Activated CD4-positive, alpha-beta T cell treated with anti-CD3 and anti-CD28 coated beads, Interleukin-2, amount 10 ng/mL, durations not matched to agents 7 days and 5 days (primary cell): ENCODE data around the gene WAPL. TPM values are rescaled to one million over a fixed set of nuclear protein-coding genes. Genes with fewer than 3 reads are reported as not detected.
"Not testable (repeated sequence)": the region's sequence is repeated elsewhere in the genome, so short reads cannot be mapped to it uniquely, and the experiment has no call there.

ENCODE experiments used
- CTCF ChIA-PET: fragments of 350-600 bp; sonication (Branson Sonifier 250); formaldehyde crosslinking; loops from one replicate; lab custom pipeline; 2021; ENCODE audit warnings: antibody characterized with exemption; lab: Charles Lee
- POLR2A ChIA-PET: fragments of 350-600 bp; sonication (Branson Sonifier 250); formaldehyde crosslinking; loops from one replicate; lab custom pipeline; 2021; ENCODE audit warnings: antibody characterized with exemption; lab: Charles Lee
- DNase-seq: peaks from one replicate; pipeline ENCODE4 v3.0.0-alpha.2; 2020
- H3K27ac Mint-ChIP-seq: one replicate; pipeline ENCODE4 v1.8.0; 2021; ENCODE audit warnings: mild to moderate bottlenecking, moderate library complexity, mixed read lengths
- H3K27me3 Mint-ChIP-seq: one replicate; pipeline ENCODE4 v1.8.0; 2021; ENCODE audit warnings: mixed read lengths
- H3K36me3 Mint-ChIP-seq: one replicate; pipeline ENCODE4 v1.8.0; 2021; ENCODE audit warnings: low read depth, mixed read lengths
- H3K4me1 Mint-ChIP-seq: one replicate; pipeline ENCODE4 v1.8.0; 2021; ENCODE audit warnings: mixed read lengths
- H3K4me3 Mint-ChIP-seq: one replicate; pipeline ENCODE4 v1.8.0; 2021; ENCODE audit warnings: mild to moderate bottlenecking, moderate library complexity, mixed read lengths
- H3K9me3 Mint-ChIP-seq: one replicate; pipeline ENCODE4 v1.8.0; 2021; ENCODE audit warnings: mixed read lengths
- total RNA-seq, 2 experiments: library from RNA; stranded (reverse); gene quantifications; one replicate each; pipeline ENCODE4 v1.2.3, GENCODE V29; 2021

The WAPL gene
- total RNA-seq = 10 to 100 TPM; 50.3 to 54.4 TPM

GRCh38 chr10:86521678-86522509 is at the start of gene WAPL:
WAPL (minus strand) TSS chr10:86521792; CDS start chr10:86518069, 3,723 bp downstream.
- Mint-ChIP-seq H3K9me3 (no peaks in the 10 kb centered on the region), H3K27ac (peak within 1 kb of the TSS; percentile 92), H3K36me3 (peaks cover 25% of the 10 kb centered on the region), H3K4me1 (peaks cover 61% of the 10 kb centered on the region), H3K4me3 (peak within 1 kb of the TSS; percentile 89), H3K27me3 (no peaks in the 10 kb centered on the region)
- POLR2A ChIA-PET = no interaction called here
- DNase-seq = peak; percentile 94
- CTCF ChIA-PET = interaction anchor here (0.7 to 1.2 kb wide), 4 partner anchors 23 to 122 kb away, joined by 3 read pairs; no protein-coding TSS in a partner anchor

- peaks cover 2% of the 10 kb centered on the region for H3K27me3 Mint-ChIP-seq
- no peaks in the 10 kb centered on the region for H3K9me3 Mint-ChIP-seq
- H3K4me3 Mint-ChIP-seq = no peak overlapping the region
- CTCF ChIA-PET = no interaction called here
- POLR2A ChIA-PET = no interaction called here
- H3K4me1 Mint-ChIP-seq = no peaks in the 10 kb centered on the region
- no peak for DNase-seq
- H3K27ac Mint-ChIP-seq = no peak overlapping the region
- no peaks in the 10 kb centered on the region for H3K36me3 Mint-ChIP-seq
Observed at GRCh38 chr10:86569335-86569734, 47.7 kb upstream of the WAPL start.

- H3K27ac Mint-ChIP-seq, POLR2A ChIA-PET, H3K4me1 Mint-ChIP-seq, DNase-seq, H3K27me3 Mint-ChIP-seq, H3K36me3 Mint-ChIP-seq, CTCF ChIA-PET, H3K9me3 Mint-ChIP-seq, H3K4me3 Mint-ChIP-seq: not testable (repeated sequence)
Observed at GRCh38 chr10:86566518-86566917, 44.9 kb upstream of the WAPL start.

GRCh38 chr10:86563338-86563737 is 41.7 kb upstream of the WAPL start:
- H3K4me1 Mint-ChIP-seq, DNase-seq, H3K36me3 Mint-ChIP-seq, H3K27me3 Mint-ChIP-seq, POLR2A ChIA-PET, H3K27ac Mint-ChIP-seq, CTCF ChIA-PET, H3K4me3 Mint-ChIP-seq, H3K9me3 Mint-ChIP-seq: not testable (repeated sequence)

- POLR2A ChIA-PET, H3K4me1 Mint-ChIP-seq, H3K4me3 Mint-ChIP-seq, DNase-seq, H3K27me3 Mint-ChIP-seq, H3K36me3 Mint-ChIP-seq, H3K9me3 Mint-ChIP-seq, H3K27ac Mint-ChIP-seq: not testable (repeated sequence)
- CTCF ChIA-PET = interaction anchor here (1.2 kb wide), 1 partner anchor 27 kb away, joined by 4 read pairs; no protein-coding TSS in a partner anchor
Observed at GRCh38 chr10:86558695-86559094, 37.1 kb upstream of the WAPL start.

- no peak overlapping the region for H3K27ac Mint-ChIP-seq
- no peak for DNase-seq
- H3K36me3 Mint-ChIP-seq = no peaks in the 10 kb centered on the region
- no peaks in the 10 kb centered on the region for H3K9me3 Mint-ChIP-seq
- POLR2A ChIA-PET = no interaction called here
- no peak overlapping the region for H3K4me3 Mint-ChIP-seq
- CTCF ChIA-PET = no interaction called here
- H3K27me3 Mint-ChIP-seq = no peaks in the 10 kb centered on the region
- H3K4me1 Mint-ChIP-seq = peaks cover 9% of the 10 kb centered on the region
Observed at GRCh38 chr10:86556933-86557649, 35.5 kb upstream of the WAPL start.

- Mint-ChIP-seq H3K4me1 (peaks cover 9% of the 10 kb centered on the region), H3K36me3 (no peaks in the 10 kb centered on the region), H3K27ac (no peak overlapping the region), H3K27me3 (no peaks in the 10 kb centered on the region), H3K4me3 (no peak overlapping the region), H3K9me3 (no peaks in the 10 kb centered on the region)
- DNase-seq = no peak
- CTCF ChIA-PET = interaction anchor here (1.0 kb wide), 1 partner anchor 9 kb away, joined by 4 read pairs; no protein-coding TSS in a partner anchor
- POLR2A ChIA-PET = no interaction called here
Observed at GRCh38 chr10:86556532-86556931, 34.9 kb upstream of the WAPL start.

GRCh38 chr10:86553639-86554038 is 32.0 kb upstream of the WAPL start:
- POLR2A ChIA-PET = no interaction called here
- no peak for DNase-seq
- peaks cover 9% of the 10 kb centered on the region for H3K4me1 Mint-ChIP-seq
- no peaks in the 10 kb centered on the region for H3K36me3 Mint-ChIP-seq
- H3K4me3 Mint-ChIP-seq = no peak overlapping the region
- peaks cover 2% of the 10 kb centered on the region for H3K27me3 Mint-ChIP-seq
- H3K27ac Mint-ChIP-seq = no peak overlapping the region
- H3K9me3 Mint-ChIP-seq = no peaks in the 10 kb centered on the region
- CTCF ChIA-PET = no interaction called here

GRCh38 chr10:86553213-86553612 is 31.6 kb upstream of the WAPL start:
- ChIA-PET POLR2A (no interaction called here), CTCF (no interaction called here)
- DNase-seq = no peak
- H3K36me3 Mint-ChIP-seq = no peaks in the 10 kb centered on the region
- H3K27me3 Mint-ChIP-seq = peaks cover 2% of the 10 kb centered on the region
- H3K4me1 Mint-ChIP-seq = peaks cover 9% of the 10 kb centered on the region
- no peak overlapping the region for H3K4me3 Mint-ChIP-seq
- H3K9me3 Mint-ChIP-seq = no peaks in the 10 kb centered on the region
- no peak overlapping the region for H3K27ac Mint-ChIP-seq

- ChIA-PET POLR2A (no interaction called here), CTCF (interaction anchor here (0.7 to 2.1 kb wide), 3 partner anchors 9 to 147 kb away, joined by 3 to 7 read pairs (median 4); no protein-coding TSS in a partner anchor)
- Mint-ChIP-seq H3K9me3 (peaks cover 3% of the 10 kb centered on the region), H3K36me3 (no peaks in the 10 kb centered on the region), H3K27ac (no peak overlapping the region), H3K4me1 (no peaks in the 10 kb centered on the region), H3K4me3 (no peak overlapping the region), H3K27me3 (peaks cover 2% of the 10 kb centered on the region)
- DNase-seq = no peak
Observed at GRCh38 chr10:86547296-86547695, 25.7 kb upstream of the WAPL start.

- no peak overlapping the region for H3K4me3 Mint-ChIP-seq
- ChIA-PET CTCF (interaction anchor here (0.6 kb wide), 1 partner anchor 1708 kb away, joined by 3 read pairs; no protein-coding TSS in a partner anchor), POLR2A (no interaction called here)
- no peak overlapping the region for H3K27ac Mint-ChIP-seq
- peaks cover under 1% of the 10 kb centered on the region for H3K4me1 Mint-ChIP-seq
- H3K27me3 Mint-ChIP-seq = no peaks in the 10 kb centered on the region
- peaks cover 3% of the 10 kb centered on the region for H3K9me3 Mint-ChIP-seq
- H3K36me3 Mint-ChIP-seq = no peaks in the 10 kb centered on the region
- no peak for DNase-seq
Observed at GRCh38 chr10:86545101-86545500, 23.5 kb upstream of the WAPL start.

GRCh38 chr10:86540016-86540415 is 18.4 kb upstream of the WAPL start:
- H3K9me3 Mint-ChIP-seq = peaks cover 2% of the 10 kb centered on the region
- no peak overlapping the region for H3K4me3 Mint-ChIP-seq
- DNase-seq = no peak
- ChIA-PET POLR2A (no interaction called here), CTCF (no interaction called here)
- H3K36me3 Mint-ChIP-seq = peaks cover 2% of the 10 kb centered on the region
- H3K27me3 Mint-ChIP-seq = no peaks in the 10 kb centered on the region
- H3K4me1 Mint-ChIP-seq = peaks cover 27% of the 10 kb centered on the region
- H3K27ac Mint-ChIP-seq = peak overlapping the region; percentile 54

GRCh38 chr10:86538547-86538946 is 17.0 kb upstream of the WAPL start:
- ChIA-PET CTCF (interaction anchor here (0.8 to 1.4 kb wide), 2 partner anchors 10 to 13 kb away, joined by 3 read pairs; no protein-coding TSS in a partner anchor), POLR2A (no interaction called here)
- Mint-ChIP-seq H3K36me3 (peaks cover 2% of the 10 kb centered on the region), H3K4me1 (peaks cover 27% of the 10 kb centered on the region), H3K4me3 (no peak overlapping the region), H3K9me3 (peaks cover 2% of the 10 kb centered on the region), H3K27me3 (no peaks in the 10 kb centered on the region), H3K27ac (peak overlapping the region; percentile 57)
- no peak for DNase-seq
